Liver (tissue), 10 donors: ENCODE data around the gene USP28. TPM values are rescaled to one million over a fixed set of nuclear protein-coding genes. Genes with fewer than 3 reads are reported as not detected.

ENCODE experiments used
- DNase-seq: peaks from one replicate; pipeline ENCODE4 v3.0.0-alpha.2; 2017; ENCODE audit warnings: low spot score
- H3K27ac ChIP-seq, 2 donors: one replicate each; pipeline ENCODE4 v1.7.0; 2013; ENCODE audit warnings: inconsistent platforms in 2 of 2, low read length in 2 of 2, control low read depth in 1 of 2, low read depth in 1 of 2, mild to moderate bottlenecking in 1 of 2
- H3K27me3 ChIP-seq, 4 donors: one replicate each; pipeline versions ENCODE4 v1.6.1 to v1.7.0; 2013; ENCODE audit warnings: low read length in 3 of 4, inconsistent platforms in 1 of 4, mild to moderate bottlenecking in 1 of 4, moderate library complexity in 1 of 4; ENCODE audit not compliant: control insufficient read depth in 4 of 4, insufficient read depth in 4 of 4
- H3K36me3 ChIP-seq, 4 donors: one replicate each; pipeline versions ENCODE4 v1.6.1 to v1.7.0; 2013; ENCODE audit warnings: low read length in 3 of 4, mild to moderate bottlenecking in 3 of 4, low read depth in 1 of 4, moderate library complexity in 1 of 4; ENCODE audit not compliant: control insufficient read depth in 4 of 4, insufficient read depth in 3 of 4
- H3K4me1 ChIP-seq, 4 donors: one replicate each; pipeline versions ENCODE4 v1.6.1 to v1.7.0; 2013; ENCODE audit warnings: low read length in 3 of 4, mild to moderate bottlenecking in 3 of 4, moderate library complexity in 1 of 4; ENCODE audit not compliant: control insufficient read depth in 4 of 4, insufficient read depth in 4 of 4
- H3K4me3 ChIP-seq, 3 donors: one replicate each; pipeline versions ENCODE4 v1.6.1 to v1.7.0; 2013; ENCODE audit warnings: low read length in 3 of 3, control low read depth in 1 of 3, low read depth in 1 of 3, mild to moderate bottlenecking in 1 of 3
- H3K9ac ChIP-seq, 2 donors: one replicate each; pipeline ENCODE4 v1.7.0; 2013; ENCODE audit warnings: low read length in 2 of 2, mild to moderate bottlenecking in 2 of 2, moderate library complexity in 2 of 2, control low read depth in 1 of 2, low read depth in 1 of 2
- H3K9me3 ChIP-seq, 4 donors: one replicate each; pipeline versions ENCODE4 v1.6.1 to v1.7.0; 2013; ENCODE audit warnings: low read length in 3 of 4; ENCODE audit not compliant: control insufficient read depth in 4 of 4
- GABPA ChIP-seq, 2 donors: IDR thresholded peaks in 1 of 2; conservative IDR thresholded peaks in 1 of 2; 2 replicates each; pipeline ENCODE4 v1.6.1; 2016; ENCODE audit warnings: antibody characterized with exemption in 2 of 2, mild to moderate bottlenecking in 1 of 2, moderate library complexity in 1 of 2
- HNF4G ChIP-seq: IDR thresholded peaks from 2 replicates; pipeline ENCODE4 v1.6.1; 2016; ENCODE audit warnings: antibody characterized with exemption
- JUND ChIP-seq, 2 donors: IDR thresholded peaks; 2 replicates each; pipeline ENCODE4 v1.6.1; 2016; ENCODE audit warnings: antibody characterized with exemption in 2 of 2
- MAX ChIP-seq: IDR thresholded peaks from 2 replicates; pipeline ENCODE4 v1.6.1; 2016; ENCODE audit warnings: antibody characterized with exemption
- NR2F2 ChIP-seq: IDR thresholded peaks from 2 replicates; pipeline ENCODE4 v1.6.1; 2016; ENCODE audit warnings: antibody characterized with exemption
- RAD21 ChIP-seq, 2 donors: IDR thresholded peaks; 2 replicates each; pipeline ENCODE4 v1.6.1; 2016; ENCODE audit warnings: antibody characterized with exemption in 2 of 2, mild to moderate bottlenecking in 2 of 2
- YY1 ChIP-seq: IDR thresholded peaks from 2 replicates; pipeline ENCODE4 v1.6.1; 2016; ENCODE audit warnings: antibody characterized with exemption, mild to moderate bottlenecking
- WGBS: extraction: QIAGEN DNeasy Blood & Tissue Kit; methylation state at CpG from one replicate; pipeline ENCODE4 v1.1.7; 2013; 5-methylcytosine and 5-hydroxymethylcytosine counted together
- polyA plus RNA-seq, 2 donors: library from polyadenylated mRNA; stranded (reverse) in 1 of 2; unstranded in 1 of 2; fragments of 200-250 nt in 1 of 2; fragments of >200 nt in 1 of 2; fragmentation: Nextera tagmentation in 1 of 2; extraction: Ambion mirVana in 1 of 2; gene quantifications; one replicate each; pipeline versions ENCODE4 v1.2.1 to v1.2.3, GENCODE V29; 2013 to 2015
- small RNA-seq: library from RNA; depleted of rRNA; stranded (forward); fragments of <200 nt; gene quantifications from one replicate; pipeline ENCODE3, GENCODE V24; 2014
- total RNA-seq, 2 donors: library from RNA; depleted of rRNA; stranded (reverse); fragments of >200 nt; gene quantifications; one replicate each; pipeline ENCODE4 v1.2.3, GENCODE V29; 2014
- TF ChIP-seq, protein P1 (sequence below): IDR thresholded peaks from 2 replicates; pipeline ENCODE4 v1.6.1; 2016; ENCODE audit warnings: antibody characterized with exemption, mild to moderate bottlenecking
- donor health status: healthy.
- donor health status: healthy.
- donor health status: healthy.
- donor health status: healthy.
- donor health status: healthy.

Gene USP28
- total and polyA plus RNA-seq, 4 donors = 5.1 to 20.3 (median 8.8) TPM

DNA sequence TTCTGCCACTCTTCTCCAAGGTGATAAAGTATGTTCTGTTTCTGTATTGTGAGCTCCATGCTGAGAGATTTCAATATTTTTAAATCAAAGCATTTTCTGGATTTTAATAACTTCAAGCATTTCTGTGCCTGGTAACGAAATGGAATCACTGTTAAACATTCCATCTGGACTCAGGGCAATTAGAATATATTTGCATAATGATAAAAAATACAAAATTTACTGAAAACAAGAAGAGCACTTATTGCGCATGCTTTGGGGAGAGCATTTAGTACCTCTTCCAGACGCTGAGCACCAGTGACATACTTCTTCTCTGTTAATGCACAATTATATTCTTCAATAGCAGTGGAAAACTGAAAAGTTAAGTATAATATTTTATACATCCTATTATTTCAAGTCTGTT is 115.1 kb downstream of the USP28 start:
- Histone ChIP-seq H3K36me3 (peaks cover 6 to 42% (median 26%) of the 10 kb centered on the region in 4 donors), H3K27me3 (no peaks in the 10 kb centered on the region), H3K27ac (no peak overlapping the region), H3K9ac (no peak overlapping the region), H3K9me3 (no peaks in the 10 kb centered on the region), H3K4me3 (no peak overlapping the region), H3K4me1 (no peaks in the 10 kb centered on the region)
- 97% methylated on average over 3 of the region's 3 CpGs for WGBS
- no peak for TF ChIP-seq HNF4G
- TF ChIP-seq, protein P1, sequence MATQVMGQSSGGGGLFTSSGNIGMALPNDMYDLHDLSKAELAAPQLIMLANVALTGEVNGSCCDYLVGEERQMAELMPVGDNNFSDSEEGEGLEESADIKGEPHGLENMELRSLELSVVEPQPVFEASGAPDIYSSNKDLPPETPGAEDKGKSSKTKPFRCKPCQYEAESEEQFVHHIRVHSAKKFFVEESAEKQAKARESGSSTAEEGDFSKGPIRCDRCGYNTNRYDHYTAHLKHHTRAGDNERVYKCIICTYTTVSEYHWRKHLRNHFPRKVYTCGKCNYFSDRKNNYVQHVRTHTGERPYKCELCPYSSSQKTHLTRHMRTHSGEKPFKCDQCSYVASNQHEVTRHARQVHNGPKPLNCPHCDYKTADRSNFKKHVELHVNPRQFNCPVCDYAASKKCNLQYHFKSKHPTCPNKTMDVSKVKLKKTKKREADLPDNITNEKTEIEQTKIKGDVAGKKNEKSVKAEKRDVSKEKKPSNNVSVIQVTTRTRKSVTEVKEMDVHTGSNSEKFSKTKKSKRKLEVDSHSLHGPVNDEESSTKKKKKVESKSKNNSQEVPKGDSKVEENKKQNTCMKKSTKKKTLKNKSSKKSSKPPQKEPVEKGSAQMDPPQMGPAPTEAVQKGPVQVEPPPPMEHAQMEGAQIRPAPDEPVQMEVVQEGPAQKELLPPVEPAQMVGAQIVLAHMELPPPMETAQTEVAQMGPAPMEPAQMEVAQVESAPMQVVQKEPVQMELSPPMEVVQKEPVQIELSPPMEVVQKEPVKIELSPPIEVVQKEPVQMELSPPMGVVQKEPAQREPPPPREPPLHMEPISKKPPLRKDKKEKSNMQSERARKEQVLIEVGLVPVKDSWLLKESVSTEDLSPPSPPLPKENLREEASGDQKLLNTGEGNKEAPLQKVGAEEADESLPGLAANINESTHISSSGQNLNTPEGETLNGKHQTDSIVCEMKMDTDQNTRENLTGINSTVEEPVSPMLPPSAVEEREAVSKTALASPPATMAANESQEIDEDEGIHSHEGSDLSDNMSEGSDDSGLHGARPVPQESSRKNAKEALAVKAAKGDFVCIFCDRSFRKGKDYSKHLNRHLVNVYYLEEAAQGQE = no peak
- TF ChIP-seq GABPA (IDR thresholded peaks at IDR 0.05 in 1 of 2, conservative IDR thresholded peaks at IDR 0.05 in 1 of 2) = no peak
- no peak for TF ChIP-seq RAD21 (IDR thresholded peaks at IDR 0.05)
- TF ChIP-seq JUND (IDR thresholded peaks at IDR 0.05) = no peak
- no peak for DNase-seq

DNA sequence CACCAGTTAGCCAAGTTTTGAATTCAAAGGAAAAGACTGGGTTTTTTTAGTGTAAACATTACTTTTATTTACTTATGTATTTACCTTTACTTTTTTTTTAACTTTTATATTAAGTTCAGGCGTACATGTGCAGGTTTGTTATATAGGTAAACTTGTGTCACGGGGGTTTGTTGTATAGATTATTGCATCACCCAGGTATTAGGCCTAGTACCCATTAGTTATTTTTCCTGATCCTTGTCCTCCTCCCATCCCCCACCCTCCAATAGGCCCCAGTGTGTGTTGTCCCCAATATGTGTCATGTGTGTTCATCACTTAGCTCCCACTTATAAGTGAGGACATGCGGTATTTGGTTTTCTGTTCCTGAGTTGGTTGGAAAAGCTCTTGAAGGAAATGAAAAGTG is 122.4 kb downstream of the USP28 start:
- 98% methylated on average over 3 of the region's 3 CpGs for WGBS
- Histone ChIP-seq H3K9ac (no peak overlapping the region), H3K36me3 (peaks cover 3 to 35% (median 24%) of the 10 kb centered on the region in 4 donors), H3K27ac (no peak overlapping the region), H3K27me3 (no peaks in the 10 kb centered on the region), H3K9me3 (no peaks in the 10 kb centered on the region), H3K4me3 (no peak overlapping the region), H3K4me1 (no peaks in the 10 kb centered on the region)
- no peak for DNase-seq
- TF ChIP-seq GABPA (IDR thresholded peaks at IDR 0.05 in 1 of 2, conservative IDR thresholded peaks at IDR 0.05 in 1 of 2) (no peak), MAX (no peak), YY1 (no peak), NR2F2 (no peak)
- TF ChIP-seq, protein P1 = no peak

Small RNA genes within 50 kb of the gene (small RNA-seq; reads per million reads assigned to genes)
- gene LRRC37A13P (not detected), gene RNU6-1107P (not detected), gene RPS29P19 (not detected)

Other genes starting within 250 kb of the USP28 start
- under 1 TPM; 0.05 to 0.25 TPM for gene TMPRSS5, start 169.3 kb downstream of the USP28 start, total RNA-seq
- under 1 TPM; 0.08 to 0.39 TPM for gene TMPRSS5, start 169.3 kb downstream of the USP28 start, polyA plus RNA-seq
- 10 to 100 TPM; 11.7 to 16.8 TPM for gene ZW10, start 101.9 kb downstream of the USP28 start, total RNA-seq
- 1 to 10 TPM; 3.7 to 6.9 TPM for gene ZW10, start 101.9 kb downstream of the USP28 start, polyA plus RNA-seq
- not detected for gene CLDN25, start 95.8 kb downstream of the USP28 start, total RNA-seq
- not detected for gene CLDN25, start 95.8 kb downstream of the USP28 start, polyA plus RNA-seq
- gene HTR3B, start 29.2 kb upstream of the USP28 start, total RNA-seq = not detected
- gene HTR3B, start 29.2 kb upstream of the USP28 start, polyA plus RNA-seq = not detected
- not detected for gene HTR3A, start 99.5 kb upstream of the USP28 start, total RNA-seq
- not detected for gene HTR3A, start 99.5 kb upstream of the USP28 start, polyA plus RNA-seq
- gene ZBTB16, start 184.1 kb upstream of the USP28 start, total RNA-seq = 100 to 1,000 TPM in 1 of 2 donors, 1 to 10 TPM in 1; 8.9 to 140 TPM
- 10 to 100 TPM; 18.7 to 50.4 TPM for gene ZBTB16, start 184.1 kb upstream of the USP28 start, polyA plus RNA-seq